SK-N-MC (cell line): ENCODE results near the gene NPTX1.

Experiments used
- EZH2 ChIP-seq: fragments of 200-600 bp; sonication (generic); IDR thresholded peaks from one replicate; pipeline ENCODE4 v1.6.1; 2017; ENCODE audit warnings: antibody characterized with exemption
- FOXP2 ChIP-seq: optimal IDR thresholded peaks from 2 replicates; pipeline ENCODE3; 2011; ENCODE audit warnings: mild to moderate bottlenecking, moderate library complexity; ENCODE audit not compliant: insufficient read depth; ENCODE audit errors: extremely low read length, control extremely low read depth
- POLR2AphosphoS5 ChIP-seq: IDR thresholded peaks from 2 replicates; pipeline ENCODE4 v1.6.1; 2012; ENCODE audit warnings: mild to moderate bottlenecking, low read depth, low read length, borderline replicate concordance

GRCh38 chr17:80497726-80498241 lies 21.4 kb upstream of the NPTX1 start:
- TF ChIP-seq POLR2AphosphoS5, result no peak
- TF ChIP-seq FOXP2, result no peak
- no peak for TF ChIP-seq EZH2
